Activated T-cell treated with anti-CD3 and anti-CD28 coated beads, Interleukin-2, amount 50 U/mL, for 24 hours (primary cell): ENCODE measurements around the gene MLC1.

Source experiments
- DNase-seq: peaks from one replicate; pipeline ENCODE4 v3.0.0-alpha.2; 2020
- H3K27ac Mint-ChIP-seq: 2 replicates; pipeline ENCODE4 v1.8.0; 2020; ENCODE audit warnings: mild to moderate bottlenecking, mixed read lengths
- H3K27me3 Mint-ChIP-seq: 2 replicates; pipeline ENCODE4 v1.8.0; 2020; ENCODE audit warnings: mixed read lengths
- H3K36me3 Mint-ChIP-seq: 2 replicates; pipeline ENCODE4 v1.8.0; 2020; ENCODE audit warnings: low read depth, mixed read lengths
- H3K4me1 Mint-ChIP-seq: 2 replicates; pipeline ENCODE4 v1.8.0; 2020; ENCODE audit warnings: low read depth, mixed read lengths
- H3K4me3 Mint-ChIP-seq: 2 replicates; pipeline ENCODE4 v1.8.0; 2020; ENCODE audit warnings: mild to moderate bottlenecking, moderate library complexity, mixed read lengths
- H3K9me3 Mint-ChIP-seq: 2 replicates; pipeline ENCODE4 v1.8.0; 2020; ENCODE audit warnings: mixed read lengths

The MLC1 gene

GRCh38 chr22:50114221-50115021, 29.2 kb upstream of the MLC1 start:
- H3K4me3 Mint-ChIP-seq, result no peak overlapping the region
- H3K27ac Mint-ChIP-seq, result no peak overlapping the region
- DNase-seq, result no peak
- H3K36me3 Mint-ChIP-seq, result no peaks in the 10 kb centered on the region
- H3K27me3 Mint-ChIP-seq, result peaks cover 36% of the 10 kb centered on the region
- H3K4me1 Mint-ChIP-seq, result peaks cover 10% of the 10 kb centered on the region
- H3K9me3 Mint-ChIP-seq, result no peaks in the 10 kb centered on the region

GRCh38 chr22:50112151-50113118, 27.2 kb upstream of the MLC1 start:
- H3K9me3 Mint-ChIP-seq, result no peaks in the 10 kb centered on the region
- H3K36me3 Mint-ChIP-seq, result no peaks in the 10 kb centered on the region
- H3K27me3 Mint-ChIP-seq, result peaks cover 36% of the 10 kb centered on the region
- no peak overlapping the region for H3K4me3 Mint-ChIP-seq
- peaks cover 10% of the 10 kb centered on the region for H3K4me1 Mint-ChIP-seq
- H3K27ac Mint-ChIP-seq, result peak overlapping the region; percentile 68
- DNase-seq, result peak; percentile 35

GRCh38 chr22:50111056-50111455, 25.8 kb upstream of the MLC1 start:
- Mint-ChIP-seq H3K36me3 (no peaks in the 10 kb centered on the region), H3K9me3 (no peaks in the 10 kb centered on the region), H3K4me1 (peaks cover 10% of the 10 kb centered on the region), H3K27ac (no peak overlapping the region), H3K4me3 (no peak overlapping the region), H3K27me3 (peaks cover 36% of the 10 kb centered on the region)
- no peak for DNase-seq

- DNase-seq, result no peak
- Mint-ChIP-seq H3K4me1 (peaks cover 18% of the 10 kb centered on the region), H3K27ac (no peak overlapping the region), H3K4me3 (no peak overlapping the region), H3K27me3 (peaks cover 22% of the 10 kb centered on the region), H3K9me3 (no peaks in the 10 kb centered on the region), H3K36me3 (no peaks in the 10 kb centered on the region)
Observed at GRCh38 chr22:50107529-50107928, 22.3 kb upstream of the MLC1 start.

GRCh38 chr22:50105208-50106100, 20.2 kb upstream of the MLC1 start:
- H3K9me3 Mint-ChIP-seq, result no peaks in the 10 kb centered on the region
- DNase-seq, result no peak
- H3K27me3 Mint-ChIP-seq, result peaks cover 18% of the 10 kb centered on the region
- H3K27ac Mint-ChIP-seq, result no peak overlapping the region
- peaks cover 12% of the 10 kb centered on the region for H3K4me1 Mint-ChIP-seq
- H3K4me3 Mint-ChIP-seq, result peak overlapping the region; percentile 33
- H3K36me3 Mint-ChIP-seq, result no peaks in the 10 kb centered on the region

- Mint-ChIP-seq H3K27ac (no peak overlapping the region), H3K27me3 (peaks cover 23% of the 10 kb centered on the region), H3K36me3 (no peaks in the 10 kb centered on the region), H3K9me3 (no peaks in the 10 kb centered on the region), H3K4me1 (peaks cover 12% of the 10 kb centered on the region), H3K4me3 (no peak overlapping the region)
- DNase-seq, result no peak
Observed at GRCh38 chr22:50104141-50104544, 18.9 kb upstream of the MLC1 start.

GRCh38 chr22:50102946-50103345, 17.7 kb upstream of the MLC1 start:
- no peak overlapping the region for H3K4me3 Mint-ChIP-seq
- no peak for DNase-seq
- peaks cover 12% of the 10 kb centered on the region for H3K4me1 Mint-ChIP-seq
- no peak overlapping the region for H3K27ac Mint-ChIP-seq
- H3K27me3 Mint-ChIP-seq, result peaks cover 26% of the 10 kb centered on the region
- no peaks in the 10 kb centered on the region for H3K9me3 Mint-ChIP-seq
- H3K36me3 Mint-ChIP-seq, result no peaks in the 10 kb centered on the region

GRCh38 chr22:50101870-50102565, 16.8 kb upstream of the MLC1 start:
- no peak overlapping the region for H3K4me3 Mint-ChIP-seq
- H3K4me1 Mint-ChIP-seq, result peaks cover 12% of the 10 kb centered on the region
- no peak overlapping the region for H3K27ac Mint-ChIP-seq
- H3K9me3 Mint-ChIP-seq, result no peaks in the 10 kb centered on the region
- no peak for DNase-seq
- peaks cover 31% of the 10 kb centered on the region for H3K27me3 Mint-ChIP-seq
- H3K36me3 Mint-ChIP-seq, result no peaks in the 10 kb centered on the region

- Mint-ChIP-seq H3K9me3 (no peaks in the 10 kb centered on the region), H3K27ac (no peak overlapping the region), H3K27me3 (peaks cover 43% of the 10 kb centered on the region), H3K4me3 (no peak overlapping the region), H3K4me1 (peaks cover 2% of the 10 kb centered on the region), H3K36me3 (no peaks in the 10 kb centered on the region)
- no peak for DNase-seq
Observed at GRCh38 chr22:50098052-50098451, 12.8 kb upstream of the MLC1 start.

- no peak overlapping the region for H3K4me3 Mint-ChIP-seq
- H3K4me1 Mint-ChIP-seq, result no peaks in the 10 kb centered on the region
- no peaks in the 10 kb centered on the region for H3K36me3 Mint-ChIP-seq
- peaks cover 33% of the 10 kb centered on the region for H3K27me3 Mint-ChIP-seq
- H3K27ac Mint-ChIP-seq, result no peak overlapping the region
- peaks cover 9% of the 10 kb centered on the region for H3K9me3 Mint-ChIP-seq
- no peak for DNase-seq
Observed at GRCh38 chr22:50092342-50092741, 7.1 kb upstream of the MLC1 start.

- Mint-ChIP-seq H3K4me1 (peaks cover 4% of the 10 kb centered on the region), H3K4me3 (no peak overlapping the region), H3K36me3 (peaks cover 7% of the 10 kb centered on the region), H3K27ac (no peak overlapping the region), H3K27me3 (peaks cover 24% of the 10 kb centered on the region), H3K9me3 (peaks cover 18% of the 10 kb centered on the region)
- no peak for DNase-seq
Observed at GRCh38 chr22:50091092-50091768, 6.0 kb upstream of the MLC1 start.

GRCh38 chr22:50090412-50090714, 5.1 kb upstream of the MLC1 start:
- no peak overlapping the region for H3K27ac Mint-ChIP-seq
- no peak overlapping the region for H3K4me3 Mint-ChIP-seq
- no peak for DNase-seq
- H3K4me1 Mint-ChIP-seq, result peaks cover 4% of the 10 kb centered on the region
- H3K9me3 Mint-ChIP-seq, result peaks cover 18% of the 10 kb centered on the region
- peaks cover 7% of the 10 kb centered on the region for H3K36me3 Mint-ChIP-seq
- peaks cover 24% of the 10 kb centered on the region for H3K27me3 Mint-ChIP-seq

- Mint-ChIP-seq H3K4me1 (peaks cover 4% of the 10 kb centered on the region), H3K4me3 (no peak within 1 kb of the TSS), H3K36me3 (peaks cover 7% of the 10 kb centered on the region), H3K27ac (no peak within 1 kb of the TSS), H3K27me3 (peaks cover 24% of the 10 kb centered on the region), H3K9me3 (peaks cover 18% of the 10 kb centered on the region)
- DNase-seq, result no peak
Observed at GRCh38 chr22:50089682-50090411, 4.6 kb upstream of the MLC1 start, which contains the start of gene MOV10L1. MOV10L1 (plus strand) TSS chr22:50090006; CDS start chr22:50090089, 83 bp downstream.
